Lung (tissue), 12 donors: ENCODE measurements around the gene BMPR1B. TPM values are rescaled to one million over a fixed set of nuclear protein-coding genes. Genes with fewer than 3 reads are reported as not detected.

Source experiments
- ATAC-seq: fragments of 200-7000 bp; cut with Tn5 transposase; one replicate; pipeline ENCODE4 v1.9.1; 2020; ENCODE audit warnings: moderate number of reproducible peaks; ENCODE audit not compliant: insufficient read depth, low FRiP score
- DNase-seq, 3 donors: peaks; one replicate each; pipeline ENCODE4 v3.0.0-alpha.2; 2013 to 2017
- H3K27ac ChIP-seq, 2 donors: one replicate each; pipeline ENCODE4 v1.5.1; 2013; ENCODE audit warnings: mild to moderate bottlenecking in 2 of 2, moderate library complexity in 2 of 2, control low read depth in 1 of 2, inconsistent platforms in 1 of 2, low read depth in 1 of 2, low read length in 1 of 2
- H3K27me3 ChIP-seq, 3 donors: one replicate each; pipeline ENCODE4 v1.5.1; 2013; ENCODE audit warnings: low read length in 2 of 3; ENCODE audit not compliant: control insufficient read depth in 3 of 3, insufficient read depth in 3 of 3
- H3K36me3 ChIP-seq, 4 donors: one replicate each; pipeline ENCODE4 v1.5.1; 2013; ENCODE audit warnings: low read length in 4 of 4, mild to moderate bottlenecking in 1 of 4, moderate library complexity in 1 of 4; ENCODE audit not compliant: control insufficient read depth in 4 of 4, insufficient read depth in 4 of 4
- H3K4me1 ChIP-seq, 5 donors: one replicate each; pipeline ENCODE4 v1.5.1; 2013; ENCODE audit warnings: low read length in 5 of 5, mild to moderate bottlenecking in 2 of 5, moderate library complexity in 1 of 5; ENCODE audit not compliant: control insufficient read depth in 5 of 5, insufficient read depth in 5 of 5
- H3K4me3 ChIP-seq: one replicate; pipeline ENCODE4 v1.5.1; 2013; ENCODE audit warnings: mild to moderate bottlenecking, control low read depth, moderate library complexity
- H3K9ac ChIP-seq, 2 donors: one replicate each; pipeline ENCODE4 v1.5.1; 2013; ENCODE audit warnings: low read length in 2 of 2, control low read depth in 1 of 2; ENCODE audit not compliant: insufficient read depth in 1 of 2
- H3K9me3 ChIP-seq, 4 donors: one replicate each; pipeline ENCODE4 v1.5.1; 2013; ENCODE audit warnings: low read length in 3 of 4, mild to moderate bottlenecking in 1 of 4, moderate library complexity in 1 of 4; ENCODE audit not compliant: control insufficient read depth in 4 of 4, insufficient read depth in 3 of 4
- WGBS, 2 donors: extraction: QIAGEN DNeasy Blood & Tissue Kit; methylation state at CpG; one replicate each; pipeline ENCODE4 v1.1.7; 2013; 5-methylcytosine and 5-hydroxymethylcytosine counted together
- polyA plus RNA-seq, 2 donors: library from polyadenylated mRNA; stranded (reverse); fragments of 200-250 nt; gene quantifications; one replicate each; pipeline ENCODE4 v1.2.1, GENCODE V29; 2013
- total RNA-seq, 2 donors: library from RNA; depleted of rRNA in 1 of 2; stranded (reverse); fragments of >200 nt in 1 of 2; gene quantifications; one replicate each; pipeline ENCODE4 v1.2.1, GENCODE V29; 2014 to 2021
- TF ChIP-seq, protein P1 (sequence below): IDR thresholded peaks from 2 replicates; pipeline ENCODE4 v1.5.1; 2012; ENCODE audit warnings: mild to moderate bottlenecking; ENCODE audit errors: control extremely low read depth, extremely low read depth
- donor health status: control.
- donor health status: control.
- donor health status: Bipolar disorder and iron deficiency.
- donor health status: healthy.
- donor health status: DM: yes; HTN: yes; CAD: no.

The BMPR1B gene
- total and polyA plus RNA-seq, 4 donors, result 0.65 to 7.3 (median 1.9) TPM

DNA sequence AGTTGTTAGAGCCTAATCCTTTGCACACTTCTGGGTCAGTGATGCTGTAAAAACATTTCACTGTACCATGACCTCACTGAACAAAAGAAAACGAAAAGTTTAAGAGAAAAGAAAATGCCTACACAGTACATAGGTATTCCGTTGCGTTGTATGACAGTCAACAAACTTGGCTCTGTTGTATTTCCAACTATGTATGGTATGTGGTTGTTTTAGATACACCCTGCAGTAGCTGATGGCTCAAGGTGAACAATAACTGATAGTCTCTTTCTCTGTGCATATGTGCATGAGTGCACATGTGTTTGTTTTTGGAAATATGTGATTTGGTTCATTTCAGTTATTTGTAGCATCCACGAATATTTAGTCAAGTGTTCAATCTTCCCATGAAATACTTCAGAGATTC is 176.0 kb downstream of the BMPR1B start:
- DNase-seq (no peak), ATAC-seq (no peak)
- TF ChIP-seq, protein P1, sequence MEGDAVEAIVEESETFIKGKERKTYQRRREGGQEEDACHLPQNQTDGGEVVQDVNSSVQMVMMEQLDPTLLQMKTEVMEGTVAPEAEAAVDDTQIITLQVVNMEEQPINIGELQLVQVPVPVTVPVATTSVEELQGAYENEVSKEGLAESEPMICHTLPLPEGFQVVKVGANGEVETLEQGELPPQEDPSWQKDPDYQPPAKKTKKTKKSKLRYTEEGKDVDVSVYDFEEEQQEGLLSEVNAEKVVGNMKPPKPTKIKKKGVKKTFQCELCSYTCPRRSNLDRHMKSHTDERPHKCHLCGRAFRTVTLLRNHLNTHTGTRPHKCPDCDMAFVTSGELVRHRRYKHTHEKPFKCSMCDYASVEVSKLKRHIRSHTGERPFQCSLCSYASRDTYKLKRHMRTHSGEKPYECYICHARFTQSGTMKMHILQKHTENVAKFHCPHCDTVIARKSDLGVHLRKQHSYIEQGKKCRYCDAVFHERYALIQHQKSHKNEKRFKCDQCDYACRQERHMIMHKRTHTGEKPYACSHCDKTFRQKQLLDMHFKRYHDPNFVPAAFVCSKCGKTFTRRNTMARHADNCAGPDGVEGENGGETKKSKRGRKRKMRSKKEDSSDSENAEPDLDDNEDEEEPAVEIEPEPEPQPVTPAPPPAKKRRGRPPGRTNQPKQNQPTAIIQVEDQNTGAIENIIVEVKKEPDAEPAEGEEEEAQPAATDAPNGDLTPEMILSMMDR, result no peak
- Histone ChIP-seq H3K4me1 (no peaks in the 10 kb centered on the region), H3K27ac (no peak overlapping the region), H3K4me3 (no peak overlapping the region), H3K27me3 (no peaks in the 10 kb centered on the region), H3K9me3 (no peaks in the 10 kb centered on the region), H3K36me3 (no peaks in the 10 kb centered on the region), H3K9ac (no peak overlapping the region)
- WGBS, 2 donors, result 68 to 87% methylated on average over 4 of the region's 4 CpGs

GRCh38 chr4:94934201-94934600 is 176.4 kb downstream of the BMPR1B start:
- Histone ChIP-seq H3K36me3 (no peaks in the 10 kb centered on the region), H3K4me1 (no peaks in the 10 kb centered on the region), H3K9me3 (no peaks in the 10 kb centered on the region), H3K27me3 (no peaks in the 10 kb centered on the region), H3K9ac (no peak overlapping the region), H3K4me3 (no peak overlapping the region), H3K27ac (no peak overlapping the region)
- TF ChIP-seq, protein P1, result no peak
- WGBS, 2 donors, result 62 to 78% methylated on average over 5 of the region's 5 CpGs
- no peak for ATAC-seq
- DNase-seq, result no peak

DNA sequence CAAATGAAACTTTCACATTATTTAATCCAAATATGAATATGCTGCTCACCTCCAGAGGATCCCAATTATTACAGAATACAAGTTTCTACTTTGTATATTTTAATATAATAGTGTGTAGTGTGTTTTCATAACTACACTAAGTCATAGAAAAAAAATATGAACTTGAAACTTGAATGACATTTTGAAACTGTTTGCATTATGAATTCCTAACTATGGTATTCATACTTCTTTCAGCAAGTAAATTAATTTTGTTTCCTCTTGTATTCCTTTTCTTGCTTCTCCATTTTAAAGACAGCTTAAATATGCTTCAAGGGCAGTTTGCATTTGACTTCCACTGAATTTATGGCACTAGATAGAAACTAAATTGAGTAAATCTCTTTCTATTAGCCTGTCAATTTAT is 177.1 kb downstream of the BMPR1B start:
- H3K9me3 ChIP-seq, result no peaks in the 10 kb centered on the region
- no peak overlapping the region for H3K4me3 ChIP-seq
- ATAC-seq, result no peak
- TF ChIP-seq, protein P1, result no peak
- H3K4me1 ChIP-seq, result no peaks in the 10 kb centered on the region
- no peaks in the 10 kb centered on the region for H3K36me3 ChIP-seq
- H3K27ac ChIP-seq, result no peak overlapping the region
- no peaks in the 10 kb centered on the region for H3K27me3 ChIP-seq
- peak in 1 of 3 donors; percentile 16 for DNase-seq
- no peak overlapping the region for H3K9ac ChIP-seq

DNA sequence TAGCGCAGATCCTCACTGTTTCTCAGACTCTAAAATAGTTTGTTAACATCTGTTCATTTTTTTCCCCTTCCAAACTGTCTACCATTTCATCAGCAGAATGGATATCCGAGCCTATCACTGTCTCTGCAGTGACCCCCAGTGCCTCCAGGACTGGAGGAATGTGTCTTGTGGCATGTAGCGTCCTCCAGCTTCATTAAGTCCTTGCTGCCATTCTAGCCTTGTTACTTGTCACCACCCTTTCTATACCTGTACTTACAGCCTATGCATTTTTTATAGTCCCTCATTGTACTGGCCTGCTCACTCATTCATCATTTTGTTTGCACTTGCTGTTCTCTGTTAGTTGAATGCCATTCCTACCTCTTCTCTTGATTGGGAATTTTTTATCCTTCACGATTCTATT is 179.1 kb downstream of the BMPR1B start:
- Histone ChIP-seq H3K4me1 (no peaks in the 10 kb centered on the region), H3K4me3 (no peak overlapping the region), H3K27ac (no peak overlapping the region), H3K36me3 (no peaks in the 10 kb centered on the region), H3K9ac (no peak overlapping the region), H3K27me3 (no peaks in the 10 kb centered on the region), H3K9me3 (no peaks in the 10 kb centered on the region)
- no peak for ATAC-seq
- WGBS, 2 donors, result 78 to 80% methylated on average over 4 of the region's 4 CpGs
- TF ChIP-seq, protein P1, result no peak
- no peak for DNase-seq
